Panc1 (cell line): ENCODE measurements around the gene TMEM203. TPM values are rescaled to one million over a fixed set of nuclear protein-coding genes. Genes with fewer than 3 reads are reported as not detected.

ENCODE experiments used
- ATAC-seq: fragments of 200-7000 bp; cut with Tn5 transposase; 2 replicates; pipeline ENCODE4 v1.9.1; 2020; ENCODE audit warnings: mild to moderate bottlenecking, moderate library complexity
- BruUV-seq: library from RNA; stranded (reverse); fragments of 400-500 nt; replicated peaks from 2 replicates; lab custom pipeline; 2021; lab: Mats Ljungman, UMichigan
- CTCF ChIA-PET: fragments of 300-600 bp; sonication (Branson Sonifier 250); formaldehyde crosslinking; loops from one replicate; lab custom pipeline; 2022; ENCODE audit warnings: antibody characterized with exemption; lab: Charles Lee
- POLR2A ChIA-PET: fragments of 300-600 bp; sonication (Branson Sonifier 250); formaldehyde crosslinking; loops from one replicate; lab custom pipeline; 2022; ENCODE audit warnings: antibody characterized with exemption; lab: Charles Lee
- DNase-seq: peaks from one replicate; pipeline ENCODE4 v3.0.0-alpha.2; 2010; ENCODE audit warnings: low read depth, low spot score
- H3K27ac ChIP-seq: 2 replicates; pipeline ENCODE4 v1.5.1; 2011; ENCODE audit warnings: mild to moderate bottlenecking, low read length, inconsistent platforms
- H3K27me3 ChIP-seq: fragments of 200-500 bp; sonication (Bioruptor generic); 2 replicates; pipeline ENCODE4 v1.6.0; 2014; ENCODE audit warnings: low read length, inconsistent platforms; ENCODE audit not compliant: control insufficient read depth, insufficient read depth
- H3K36me3 ChIP-seq: fragments of 200-500 bp; sonication (Bioruptor generic); 2 replicates; pipeline ENCODE4 v1.5.1; 2014; ENCODE audit warnings: inconsistent platforms, mild to moderate bottlenecking, low read length, moderate library complexity; ENCODE audit not compliant: control insufficient read depth, insufficient read depth
- H3K4me1 ChIP-seq: 2 replicates; pipeline ENCODE4 v1.5.1; 2011; ENCODE audit warnings: inconsistent platforms, mild to moderate bottlenecking, low read length, moderate library complexity; ENCODE audit not compliant: control insufficient read depth, insufficient read depth
- H3K4me3 ChIP-seq, 2 experiments: 2 replicates each; pipeline ENCODE4 v1.5.1; 2011 to 2012; ENCODE audit warnings: low read depth in 2 of 2, low read length in 2 of 2, mild to moderate bottlenecking in 2 of 2, inconsistent platforms in 1 of 2, moderate library complexity in 1 of 2
- H3K9me3 ChIP-seq: fragments of 200-500 bp; sonication (Bioruptor generic); 2 replicates; pipeline ENCODE4 v1.5.1; 2014; ENCODE audit warnings: low read depth, mild to moderate bottlenecking, inconsistent platforms, low read length, moderate library complexity; ENCODE audit not compliant: control insufficient read depth, insufficient read depth
- CTCF ChIP-seq: fragments of 450-650 bp; IDR thresholded peaks from 2 replicates; pipeline ENCODE4 v1.5.1; 2017; ENCODE audit warnings: mild to moderate bottlenecking
- POLR2AphosphoS5 ChIP-seq: IDR thresholded peaks from 2 replicates; pipeline ENCODE4 v1.6.1; 2012; ENCODE audit warnings: mild to moderate bottlenecking, low read depth, low read length, moderate library complexity
- REST ChIP-seq, 2 experiments: IDR thresholded peaks; 2 replicates each; pipeline ENCODE4 v1.6.1; 2011 to 2012; ENCODE audit warnings: low read depth in 2 of 2, control low read depth in 1 of 2, low read length in 1 of 2, mild to moderate bottlenecking in 1 of 2, moderate library complexity in 1 of 2; ENCODE audit not compliant: insufficient read depth in 1 of 2
- SIN3A ChIP-seq: IDR thresholded peaks from 2 replicates; pipeline ENCODE4 v1.6.1; 2012; ENCODE audit warnings: low read depth, mild to moderate bottlenecking, low read length, moderate library complexity, borderline replicate concordance; ENCODE audit not compliant: insufficient read depth
- TCF7L2 ChIP-seq: IDR thresholded peaks from 2 replicates; pipeline ENCODE4 v1.6.1; 2011; ENCODE audit warnings: mild to moderate bottlenecking, low read depth, low read length, inconsistent platforms
- in situ Hi-C: cut with HindIII; loops from 2 replicates; pipeline ENCODE4 v1.10.0; 2016; ENCODE audit warnings: low sequenced_read_pairs, low pct_unique_long_range_greater_than_20kb
- intact Hi-C: fragments of 100-400 bp; cut with micrococcal nuclease; formaldehyde crosslinking; loops from one replicate; pipeline ENCODE4 v1.10.0; 2022; ENCODE audit not compliant: unreplicated experiment
- total RNA-seq: library from RNA; stranded (reverse); gene quantifications from one replicate; pipeline ENCODE4 v1.2.1, GENCODE V29; 2021; ENCODE audit not compliant: unreplicated experiment

TMEM203 gene
- total RNA-seq, 1 experiment from 2014 or later, result 25.4 TPM

GRCh38 chr9:137194388-137194787 is 11.1 kb downstream of the TMEM203 start:
- no TSS peak for BruUV-seq
- Histone ChIP-seq H3K27ac (no peak overlapping the region), H3K9me3 (no peaks in the 10 kb centered on the region), H3K36me3 (no peaks in the 10 kb centered on the region), H3K4me1 (peaks cover 45% of the 10 kb centered on the region), H3K4me3 (no peak overlapping the region), H3K27me3 (no peaks in the 10 kb centered on the region)
- DNase-seq (no peak), ATAC-seq (no peak)
- in situ Hi-C loops, result no loop called here
- TF ChIP-seq SIN3A (no peak), POLR2AphosphoS5 (no peak), CTCF (no peak), TCF7L2 (no peak), REST (IDR thresholded peaks at IDR 0.05; ENCODE audit: insufficient read depth in 1 of 2, low read depth in 2 of 2, low read length in 1 of 2) (no peak)
- CTCF ChIA-PET, result no interaction called here
- POLR2A ChIA-PET, result no interaction called here
- intact Hi-C loops, result no loop called here

GRCh38 chr9:137193771-137194170 is 11.7 kb downstream of the TMEM203 start:
- ChIA-PET POLR2A (no interaction called here), CTCF (no interaction called here)
- in situ Hi-C loops, result no loop called here
- no TSS peak for BruUV-seq
- TF ChIP-seq TCF7L2 (no peak), CTCF (no peak)
- Histone ChIP-seq H3K9me3 (no peaks in the 10 kb centered on the region), H3K27me3 (no peaks in the 10 kb centered on the region), H3K4me1 (peaks cover 45% of the 10 kb centered on the region), H3K27ac (no peak overlapping the region), H3K36me3 (no peaks in the 10 kb centered on the region), H3K4me3 (no peak overlapping the region)
- intact Hi-C loops, result no loop called here
- no peak for DNase-seq
- no peak for ATAC-seq
